Cerebellar cortex (tissue), 1 donor: ENCODE results near the gene PRKCH.

ENCODE experiments used
- DNase-seq: peaks from one replicate; pipeline ENCODE4 v3.0.0-alpha.2; 2015; ENCODE audit warnings: low spot score

PRKCH gene

DNA sequence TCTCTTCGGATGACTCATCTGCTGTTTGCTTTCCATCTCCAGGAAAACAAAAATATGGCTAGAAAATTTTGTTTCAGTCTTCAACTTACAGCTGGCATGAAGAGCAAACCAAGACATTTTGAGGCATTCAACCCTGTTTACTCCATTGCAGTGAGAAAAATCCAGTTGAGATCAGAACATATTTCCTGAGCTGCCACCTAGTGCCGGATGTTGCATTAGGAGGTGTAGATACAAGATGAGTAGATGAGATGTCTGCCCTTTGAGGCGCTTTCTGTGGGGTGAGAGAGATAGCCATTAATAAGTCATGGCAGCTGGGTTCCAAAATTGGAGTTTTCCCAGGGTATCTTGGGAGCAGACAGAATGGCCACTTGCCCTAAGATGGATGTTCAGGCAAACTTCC lies 171.1 kb downstream of the PRKCH start:
- DNase-seq: no peak

DNA sequence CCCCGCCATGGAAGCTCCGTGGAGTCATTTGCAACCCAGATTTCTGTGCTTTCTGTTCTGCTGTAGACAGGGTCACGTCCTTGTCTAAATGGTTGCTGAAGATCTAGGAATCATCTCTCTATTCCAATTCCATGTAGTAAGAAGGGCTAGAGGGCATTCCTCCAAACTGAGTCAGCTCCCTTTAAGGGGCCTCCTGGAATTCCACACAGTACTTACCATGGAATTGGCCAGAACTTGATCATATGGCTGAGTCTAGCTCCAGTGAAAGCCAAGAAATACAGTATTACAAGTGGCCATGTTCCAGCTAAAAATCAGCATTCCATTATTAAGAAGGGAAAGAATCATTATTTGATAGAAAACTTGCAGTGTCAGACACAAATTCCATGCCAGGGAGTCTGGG lies 171.9 kb downstream of the PRKCH start:
- no peak for DNase-seq

DNA sequence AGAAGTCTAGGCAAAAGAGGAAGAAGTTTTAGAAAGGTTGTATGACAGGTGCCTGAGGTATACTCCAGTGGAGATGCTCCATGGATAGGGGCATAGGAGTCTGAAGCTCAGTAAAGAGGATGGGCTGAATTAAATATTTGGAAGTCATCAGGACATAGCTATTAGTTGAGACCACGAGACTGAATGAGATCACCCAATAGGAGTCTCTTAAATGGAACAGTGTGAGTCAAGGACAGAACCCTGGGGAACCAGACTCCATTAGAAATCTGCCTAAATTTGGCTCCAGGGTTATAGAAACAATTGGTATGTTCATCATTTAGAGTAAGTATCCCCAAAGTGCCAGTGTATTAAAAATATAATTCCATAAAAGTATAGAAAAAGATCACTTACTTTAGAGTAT lies 172.6 kb downstream of the PRKCH start:
- DNase-seq: no peak

DNA sequence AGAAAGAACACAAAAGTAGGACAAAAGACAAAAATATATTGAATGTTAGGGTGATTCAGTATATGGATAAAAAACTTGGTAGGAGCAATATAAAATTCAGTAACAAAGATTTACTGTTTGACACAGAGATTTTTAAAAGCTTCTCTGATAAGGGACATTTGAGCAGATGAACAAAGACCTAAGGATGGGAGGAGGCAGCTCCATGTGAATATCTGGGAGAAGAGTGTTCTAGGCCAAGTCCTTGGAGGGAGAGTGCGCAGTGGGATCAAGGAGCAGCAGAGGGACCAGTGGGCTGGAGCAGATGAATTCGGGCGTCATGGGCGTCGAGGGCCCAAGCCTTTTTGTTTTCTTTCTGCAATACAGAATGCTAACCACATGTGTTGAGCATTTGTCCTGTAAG lies 174.4 kb downstream of the PRKCH start:
- DNase-seq: no peak

DNA sequence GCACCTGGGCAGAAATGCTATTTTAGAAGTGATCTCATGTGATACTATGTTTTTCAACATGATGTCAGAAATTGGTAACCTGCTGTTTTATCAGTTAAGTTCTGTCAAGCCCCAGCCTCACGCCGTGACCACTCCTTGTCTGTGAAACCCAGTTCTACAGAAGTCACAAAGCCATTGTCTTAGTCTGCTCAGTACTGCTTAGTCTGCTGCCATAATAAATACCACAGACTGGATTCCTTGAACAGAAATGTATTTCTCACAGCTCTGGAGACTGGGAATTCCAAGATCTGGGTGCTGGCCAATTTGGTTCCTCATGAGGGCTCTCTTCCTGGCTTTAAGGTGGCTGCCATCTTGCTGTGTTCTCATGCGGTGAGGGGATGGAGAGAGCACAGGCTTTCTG lies 176.9 kb downstream of the PRKCH start:
- DNase-seq: no peak

DNA sequence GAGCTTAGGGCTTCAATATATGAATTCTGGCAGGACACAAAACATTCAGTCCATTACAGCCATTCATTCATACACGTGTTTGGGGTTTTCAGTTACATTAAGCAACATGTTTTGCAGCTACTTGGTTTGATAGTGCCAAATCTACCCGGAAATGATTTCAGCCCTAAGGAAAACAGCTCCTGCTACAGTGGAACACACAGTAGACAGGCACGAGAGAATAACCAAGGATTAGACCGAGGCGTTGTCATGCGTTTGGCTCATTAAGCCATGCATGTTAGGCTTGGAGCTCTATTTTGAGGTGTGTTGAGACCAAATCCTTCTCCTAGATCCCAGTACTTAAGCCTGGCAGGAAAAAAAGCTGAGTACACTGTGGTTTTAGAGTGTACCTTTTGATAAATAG lies 177.4 kb downstream of the PRKCH start:
- no peak for DNase-seq

DNA sequence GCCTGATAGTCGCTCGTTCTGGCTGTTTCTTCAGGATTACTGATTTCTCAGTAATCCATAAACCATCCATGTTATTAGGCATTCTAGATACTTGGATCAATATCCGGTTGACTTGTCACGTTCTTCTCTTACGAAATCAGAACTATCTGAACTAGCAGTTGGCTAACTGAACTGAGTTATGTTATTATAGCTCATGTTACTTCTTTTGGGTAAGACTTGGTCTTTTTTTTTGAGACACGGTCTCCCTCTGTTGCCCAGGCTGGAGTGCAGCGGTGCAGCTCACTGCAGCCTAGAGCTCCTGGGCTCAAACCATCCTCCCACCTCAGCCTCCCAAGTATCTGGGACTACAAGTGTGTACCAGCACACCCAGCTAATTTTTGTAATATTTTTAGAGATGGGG lies 178.6 kb downstream of the PRKCH start:
- DNase-seq: no peak

DNA sequence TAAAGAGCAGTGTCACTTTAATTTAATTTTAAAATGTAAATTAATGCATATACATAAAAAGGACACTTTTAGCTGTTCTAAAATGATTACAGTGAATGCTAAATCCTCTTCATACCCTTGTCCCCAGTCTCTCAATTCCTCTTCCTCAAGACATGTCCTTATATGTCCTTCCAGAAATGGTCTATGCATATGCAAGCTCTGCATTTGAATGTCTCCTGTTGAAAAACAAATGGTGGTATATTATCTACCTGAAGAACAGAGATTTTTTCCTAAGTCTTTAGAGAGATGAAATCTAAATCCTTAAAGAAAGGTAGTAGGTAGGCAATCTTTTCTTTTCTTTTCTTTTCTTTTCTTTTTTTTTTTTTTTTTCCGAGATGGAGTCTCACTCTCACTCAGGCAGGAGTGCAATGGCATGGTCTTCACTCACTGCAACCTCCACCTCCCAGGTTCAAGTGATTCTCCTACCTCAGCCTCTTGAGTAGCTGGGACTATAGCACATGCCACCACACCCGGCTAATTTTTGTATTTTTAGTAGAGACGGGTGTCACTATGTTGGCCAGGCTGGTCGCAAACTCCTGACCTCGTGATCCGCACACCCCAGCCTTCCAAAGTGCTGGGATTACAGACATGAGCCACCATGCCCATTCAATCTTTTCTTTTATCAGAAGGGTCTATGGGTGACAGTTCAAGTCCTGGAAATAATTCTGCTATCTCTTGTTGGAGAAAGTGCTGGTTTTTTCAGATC lies 180.5 kb downstream of the PRKCH start:
- no peak for DNase-seq

DNA sequence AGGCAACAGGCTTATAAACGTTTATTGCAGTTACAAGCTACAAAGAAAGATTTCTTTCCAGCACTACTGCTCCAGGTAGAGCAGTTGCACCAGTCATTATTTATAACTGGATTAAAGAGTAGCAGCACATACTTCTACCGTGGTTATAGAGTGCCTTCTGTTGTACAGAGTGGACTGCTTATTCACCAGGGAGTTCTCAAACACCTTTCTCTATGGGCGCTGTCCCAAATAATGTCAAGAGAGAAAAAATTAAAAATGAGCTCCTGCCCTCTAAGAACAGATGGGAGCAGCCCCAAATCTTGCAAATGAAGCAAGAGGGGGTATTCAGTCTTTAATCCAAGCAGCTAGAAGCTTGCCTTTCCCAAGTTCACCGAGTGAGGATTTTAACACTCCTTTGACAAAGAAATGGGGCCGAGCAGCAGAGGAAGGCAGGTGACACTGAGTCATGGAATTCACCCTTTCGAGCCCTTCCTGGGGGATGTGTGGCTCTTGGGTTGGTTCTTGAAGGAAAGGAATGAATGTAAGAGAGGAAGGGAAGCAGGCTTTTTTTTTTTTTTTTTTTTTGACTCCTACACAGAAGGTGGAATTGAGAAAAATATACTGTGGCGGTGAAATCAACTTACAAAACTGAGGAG lies 181.2 kb downstream of the PRKCH start:
- DNase-seq: no peak

DNA sequence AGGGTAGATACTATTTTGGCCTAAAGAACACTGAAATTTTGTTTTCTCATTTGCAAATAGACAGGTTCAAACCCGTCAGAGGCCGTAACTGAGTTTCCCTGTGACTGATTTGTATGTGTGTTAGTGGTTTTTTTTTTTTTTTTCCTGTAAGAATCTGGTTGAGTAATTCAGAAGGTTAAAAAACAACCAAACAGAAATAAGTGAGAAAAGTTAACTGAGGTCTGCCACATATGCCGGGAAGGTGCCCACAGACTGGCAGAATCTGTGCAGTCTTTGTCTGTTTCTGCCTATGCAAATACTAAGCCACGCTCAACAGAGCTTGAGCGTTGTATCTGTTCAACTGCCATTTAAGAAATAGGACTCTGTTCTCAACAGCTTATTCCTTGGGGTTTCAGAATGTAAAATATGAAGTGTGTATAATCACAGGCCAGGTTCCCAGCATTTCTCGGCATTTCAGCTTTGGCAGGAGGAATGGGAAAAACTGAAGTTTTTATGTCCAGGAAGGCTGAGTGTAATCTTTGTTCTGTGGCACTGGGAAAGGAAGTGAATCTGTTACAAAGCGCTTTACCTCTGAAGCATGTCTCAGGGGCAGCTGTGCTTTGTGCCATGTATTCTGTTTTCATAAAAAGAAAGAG lies 181.9 kb downstream of the PRKCH start:
- no peak for DNase-seq

DNA sequence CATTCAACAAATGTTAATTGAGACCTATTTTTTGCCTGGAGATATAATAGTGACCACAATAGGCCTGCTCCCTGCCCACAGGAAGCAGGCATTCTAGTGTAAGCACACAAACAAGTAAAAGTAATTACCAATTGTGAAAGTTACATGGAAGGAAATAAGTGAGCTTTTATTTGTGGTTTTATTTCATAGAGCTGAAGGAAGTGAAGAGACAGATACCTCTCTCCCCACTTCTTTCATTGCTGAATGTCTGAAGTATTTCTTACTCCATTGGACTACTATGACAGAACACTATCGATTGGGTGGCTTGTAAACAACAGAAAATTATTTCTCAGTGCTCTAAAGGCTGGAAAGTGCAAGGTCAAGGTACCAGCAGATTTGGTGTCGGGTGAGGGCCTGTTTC lies 183.5 kb downstream of the PRKCH start:
- DNase-seq: no peak

DNA sequence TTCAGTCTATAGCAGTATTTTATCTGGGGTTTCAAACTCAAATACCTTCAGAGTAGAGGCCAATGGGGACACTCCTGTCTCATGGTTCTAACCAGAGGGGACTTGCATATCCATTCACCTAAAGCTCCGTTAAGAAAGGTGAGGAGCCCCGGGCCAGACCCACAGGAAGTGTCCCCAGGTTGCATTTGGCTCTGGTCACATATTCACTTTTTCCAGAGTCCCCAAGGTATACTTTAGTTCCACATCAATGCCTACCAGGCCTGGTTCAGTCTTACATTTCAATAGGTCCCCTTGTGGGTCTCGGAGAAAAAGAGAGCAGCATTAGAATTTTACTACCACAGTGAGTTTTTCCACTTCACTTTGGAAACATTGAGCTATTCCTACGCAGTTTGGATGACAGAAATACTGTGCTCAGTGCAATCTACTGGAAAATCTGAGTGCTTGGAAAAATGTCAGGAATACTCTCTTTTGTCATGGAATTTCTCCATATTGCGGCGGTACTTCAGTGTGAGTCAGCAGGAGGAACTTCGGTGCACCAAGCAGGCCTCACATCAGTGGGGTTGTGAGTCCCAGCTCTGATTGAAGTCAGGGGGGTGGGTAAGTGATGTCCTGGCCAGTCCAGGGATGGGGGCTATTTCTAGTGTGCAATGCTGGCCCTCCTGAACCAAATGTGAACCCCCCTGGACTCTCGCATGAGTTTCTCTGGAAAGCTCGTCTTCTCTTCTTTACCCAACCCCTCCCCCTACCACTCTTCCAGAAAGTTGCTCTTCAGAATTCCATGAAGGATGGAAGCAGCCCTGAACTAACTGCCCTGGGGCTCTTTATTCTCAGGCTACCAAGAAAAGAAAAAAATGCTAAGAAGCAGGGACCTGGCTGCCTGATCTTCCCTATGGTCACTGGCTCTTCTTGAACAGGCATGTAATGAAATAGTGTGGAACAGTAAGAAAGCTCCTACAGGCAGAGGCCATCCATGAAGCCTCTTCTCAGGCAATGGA lies 184.7 kb downstream of the PRKCH start:
- DNase-seq: peak; percentile 45

DNA sequence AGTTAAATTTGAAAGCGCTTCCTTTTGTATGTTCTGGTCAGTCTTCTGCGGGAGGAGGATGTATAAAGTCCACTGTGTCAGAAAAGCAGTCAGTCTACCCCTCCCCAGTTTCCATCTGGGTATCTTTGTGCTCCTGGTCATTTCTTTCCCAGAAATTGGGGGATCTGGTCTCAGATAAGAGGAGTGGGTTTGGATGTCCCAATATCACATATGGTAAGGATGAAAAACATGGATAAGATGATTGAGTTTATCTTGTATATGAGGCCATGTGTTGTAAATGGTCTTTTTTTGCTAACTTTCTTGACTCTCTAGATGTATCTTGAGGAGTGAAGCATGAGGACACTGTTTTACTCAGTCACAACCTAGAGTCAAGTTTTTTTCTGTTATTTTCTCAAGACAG lies 187.1 kb downstream of the PRKCH start:
- no peak for DNase-seq

DNA sequence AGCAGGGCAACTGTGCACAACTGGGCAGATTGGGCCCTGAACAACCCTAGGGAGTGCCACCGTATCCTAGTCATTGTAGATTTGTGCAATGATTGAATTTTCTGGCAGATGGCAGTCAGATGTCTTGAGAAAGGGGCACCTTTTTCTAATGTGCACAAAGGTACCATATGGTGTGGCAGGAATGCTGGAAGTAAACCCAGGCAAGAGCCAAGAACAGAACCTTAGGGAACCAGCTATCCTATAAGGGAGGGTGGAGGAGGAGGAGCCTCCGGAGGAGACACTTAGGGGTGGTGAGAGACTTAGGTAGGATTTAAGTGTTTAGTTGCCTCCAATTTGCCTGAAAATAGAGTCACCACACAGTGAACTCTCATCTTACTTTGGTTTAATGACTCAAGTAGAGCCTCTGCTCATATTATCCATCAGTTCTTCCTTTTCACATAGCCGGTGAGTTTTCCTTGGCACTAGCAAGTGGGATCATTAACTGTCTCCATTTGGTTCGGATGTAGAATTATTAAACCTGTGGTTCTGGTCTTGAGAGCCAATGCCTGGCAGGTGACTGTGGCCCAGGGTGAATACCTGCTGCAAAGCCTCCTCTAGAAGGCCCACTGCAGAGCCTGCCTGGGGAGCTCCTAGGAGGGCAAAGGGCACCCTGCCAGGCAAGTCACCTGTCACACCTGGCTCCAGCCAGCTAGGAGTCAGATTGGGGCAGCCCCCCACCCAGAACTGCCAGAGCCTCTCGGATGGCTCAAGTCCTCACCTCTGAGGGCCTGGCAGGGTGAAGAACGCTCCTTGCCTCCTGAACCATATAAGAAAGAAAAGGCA lies 189.6 kb downstream of the PRKCH start:
- peak; percentile 93 for DNase-seq

DNA sequence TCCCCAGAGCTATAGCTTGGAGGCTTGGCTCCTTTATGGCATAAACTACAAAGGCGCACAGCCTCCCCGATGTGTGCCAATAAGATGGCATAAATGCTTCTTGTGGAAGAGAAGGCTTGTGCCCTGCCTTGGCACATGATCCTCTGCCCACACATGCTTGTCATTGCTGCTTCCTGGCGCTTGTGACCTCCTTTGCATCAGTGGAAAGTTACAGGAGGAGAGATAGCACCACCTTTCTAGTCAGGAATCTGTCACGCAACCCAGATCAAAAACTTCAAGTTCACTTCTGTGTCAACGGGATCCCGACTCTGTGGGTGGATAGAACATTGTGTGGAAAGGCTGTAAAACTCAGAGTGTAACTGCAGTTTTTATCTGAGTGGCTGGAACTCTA lies 190.2 kb downstream of the PRKCH start:
- DNase-seq: peak; percentile 87

DNA sequence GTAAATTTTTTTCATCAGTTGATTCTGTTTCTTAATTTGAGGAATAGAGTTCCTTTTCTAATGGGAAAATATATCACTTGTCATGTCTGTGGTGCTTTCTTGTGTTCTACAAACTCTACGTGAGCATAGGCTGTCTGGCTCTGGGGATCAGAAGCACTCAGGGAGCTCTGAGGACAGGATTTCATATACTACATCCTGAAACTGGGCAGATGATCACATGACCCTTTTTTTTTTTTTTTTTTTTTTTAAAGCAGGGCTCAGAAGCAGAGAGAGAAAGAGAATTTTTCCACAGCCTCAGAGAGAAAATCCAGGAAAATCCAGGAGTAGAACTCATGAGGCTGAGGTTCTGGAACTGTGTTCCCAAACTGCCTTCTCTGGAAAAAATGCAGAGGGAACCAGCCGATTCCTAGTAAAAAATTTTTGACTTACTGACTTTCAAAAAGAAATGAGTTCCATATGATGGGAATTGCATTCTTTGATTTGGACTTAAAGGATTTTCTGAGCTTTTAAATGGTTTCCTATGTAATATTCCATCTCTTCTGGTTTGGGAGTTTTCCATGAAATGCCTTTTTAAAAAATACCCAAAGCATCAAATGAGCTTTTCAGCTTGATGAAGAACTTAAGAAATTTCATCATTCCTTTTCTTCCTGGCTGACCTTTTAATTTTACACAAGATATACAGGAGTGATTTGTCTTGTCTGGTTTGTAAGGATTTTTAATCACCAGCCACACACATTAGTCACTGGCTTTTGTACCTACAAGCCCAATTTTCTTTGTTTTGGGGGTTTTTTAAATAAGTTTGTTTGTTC lies 190.9 kb downstream of the PRKCH start:
- peak; percentile 54 for DNase-seq

DNA sequence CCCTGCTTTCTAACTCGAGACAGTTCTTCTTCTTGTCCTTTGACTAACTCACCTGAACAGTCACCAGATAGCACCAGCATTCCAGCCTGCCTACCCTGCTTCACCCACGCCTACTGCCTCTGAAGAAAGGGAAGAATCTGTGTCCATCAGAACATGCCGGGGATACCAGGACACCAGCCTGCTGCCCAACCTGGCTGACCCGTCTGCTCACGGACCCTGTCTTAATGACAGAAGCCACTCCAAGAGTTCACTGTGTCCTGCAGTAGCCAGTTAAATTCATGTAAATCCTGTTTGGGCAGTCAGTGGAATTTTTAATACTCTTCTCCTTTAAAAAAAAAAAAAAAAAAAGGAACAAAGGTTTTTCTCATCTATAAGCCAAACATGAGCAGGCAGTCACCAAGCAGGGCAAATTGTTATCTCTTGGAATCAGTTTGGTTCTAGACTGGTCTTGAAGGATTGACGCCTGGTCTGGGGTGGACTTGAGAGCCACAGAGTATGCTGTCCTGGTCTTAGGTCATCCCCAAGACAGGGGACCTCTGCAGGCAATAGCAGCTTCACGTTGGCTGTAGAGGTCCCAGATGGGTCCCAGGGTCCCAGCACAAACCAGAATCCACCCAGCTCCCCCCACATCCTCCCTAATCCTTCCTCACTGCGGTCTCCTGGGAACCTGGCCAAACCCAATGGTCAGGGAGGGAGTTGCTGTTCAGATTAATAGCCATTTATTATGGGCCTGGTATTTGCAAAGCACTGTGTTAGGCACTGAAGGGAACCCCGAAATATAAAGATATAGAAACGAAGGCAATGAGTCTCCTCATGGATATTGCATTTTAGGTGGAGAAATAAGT lies 192.8 kb downstream of the PRKCH start:
- DNase-seq: no peak

DNA sequence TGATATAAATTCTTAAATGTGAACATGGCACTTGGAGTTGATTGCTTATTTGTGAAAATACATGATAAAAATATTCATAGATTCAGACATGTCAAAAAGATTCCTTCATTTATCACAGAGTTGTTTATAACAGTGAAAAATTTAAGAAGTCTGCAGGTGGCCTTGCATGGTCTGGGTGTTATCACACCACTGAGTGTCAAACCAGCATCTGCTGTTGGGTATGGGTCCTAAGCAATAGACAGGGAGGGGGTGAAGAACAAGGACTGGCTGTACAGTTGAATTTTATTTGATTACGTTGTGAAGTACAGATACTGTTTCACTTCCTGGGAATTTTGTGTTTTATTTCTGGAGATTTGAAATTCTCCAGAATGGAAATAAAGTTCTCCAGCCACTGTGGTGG lies 193.5 kb downstream of the PRKCH start:
- no peak for DNase-seq

DNA sequence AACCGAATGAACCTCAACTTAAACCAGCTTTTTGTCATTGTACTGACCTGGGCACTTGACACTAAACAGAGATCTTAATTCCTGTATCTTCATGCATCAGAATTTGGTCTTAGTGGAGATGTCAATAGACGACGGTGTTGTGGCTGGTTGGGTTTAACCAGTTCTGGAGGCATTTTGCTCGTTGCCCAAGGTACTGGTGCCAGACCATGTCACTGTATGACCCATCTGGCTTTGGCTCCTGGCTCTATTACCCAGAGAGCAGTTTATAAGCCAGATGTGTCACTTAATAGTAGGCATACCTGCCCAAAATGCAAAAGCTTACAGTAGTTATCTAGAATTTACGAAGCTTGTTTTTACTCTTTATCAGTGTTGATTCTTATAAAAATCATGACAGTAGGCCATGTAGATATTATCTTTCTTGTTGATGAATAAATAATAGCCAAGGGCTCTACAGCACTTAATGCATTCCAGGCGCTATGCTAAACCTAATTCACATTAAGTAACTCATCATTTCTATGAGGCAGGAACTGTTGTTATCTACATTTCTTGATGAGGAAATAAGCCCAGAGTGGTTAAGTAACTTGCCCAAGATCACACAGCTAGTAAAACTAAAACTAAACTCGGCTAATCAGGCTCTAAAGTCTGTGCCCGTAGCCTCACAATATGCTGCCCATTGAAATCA lies 194.2 kb downstream of the PRKCH start:
- no peak for DNase-seq
